Gastroesophageal sphincter (tissue), 3 donors: ENCODE measurements around the gene CNTROB.

Experiments used
- POLR2A ChIP-seq, 2 donors: fragments of 450-650 bp; IDR thresholded peaks; one replicate each; pipeline ENCODE4 v1.6.1; 2017; ENCODE audit warnings: antibody characterized with exemption in 2 of 2, mild to moderate bottlenecking in 2 of 2, moderate library complexity in 1 of 2
- TF ChIP-seq, protein P1 (sequence below), 4 experiments: fragments of 200-600 bp in 2 of 4; fragments of 450-650 bp in 2 of 4; sonication (generic) in 1 of 4; IDR thresholded peaks; one replicate each; pipeline ENCODE4 v1.5.1; 2017 to 2019; ENCODE audit warnings: antibody characterized with exemption in 4 of 4, mild to moderate bottlenecking in 2 of 4, moderate library complexity in 2 of 4

- no peak for TF ChIP-seq POLR2A (IDR thresholded peaks at IDR 0.05)
- TF ChIP-seq, protein P1, sequence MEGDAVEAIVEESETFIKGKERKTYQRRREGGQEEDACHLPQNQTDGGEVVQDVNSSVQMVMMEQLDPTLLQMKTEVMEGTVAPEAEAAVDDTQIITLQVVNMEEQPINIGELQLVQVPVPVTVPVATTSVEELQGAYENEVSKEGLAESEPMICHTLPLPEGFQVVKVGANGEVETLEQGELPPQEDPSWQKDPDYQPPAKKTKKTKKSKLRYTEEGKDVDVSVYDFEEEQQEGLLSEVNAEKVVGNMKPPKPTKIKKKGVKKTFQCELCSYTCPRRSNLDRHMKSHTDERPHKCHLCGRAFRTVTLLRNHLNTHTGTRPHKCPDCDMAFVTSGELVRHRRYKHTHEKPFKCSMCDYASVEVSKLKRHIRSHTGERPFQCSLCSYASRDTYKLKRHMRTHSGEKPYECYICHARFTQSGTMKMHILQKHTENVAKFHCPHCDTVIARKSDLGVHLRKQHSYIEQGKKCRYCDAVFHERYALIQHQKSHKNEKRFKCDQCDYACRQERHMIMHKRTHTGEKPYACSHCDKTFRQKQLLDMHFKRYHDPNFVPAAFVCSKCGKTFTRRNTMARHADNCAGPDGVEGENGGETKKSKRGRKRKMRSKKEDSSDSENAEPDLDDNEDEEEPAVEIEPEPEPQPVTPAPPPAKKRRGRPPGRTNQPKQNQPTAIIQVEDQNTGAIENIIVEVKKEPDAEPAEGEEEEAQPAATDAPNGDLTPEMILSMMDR (IDR thresholded peaks at IDR 0.05), result no peak
Measured at GRCh38 chr17:7894866-7895265, 37.1 kb upstream of the CNTROB start.
